ENCODE results near the gene ACTR1B.
"Not testable (repeated sequence)": the region's sequence is repeated elsewhere in the genome, so short reads cannot be mapped to it uniquely, and the experiment has no call there.

The ACTR1B gene

GRCh38 chr2:97653874-97654273 is 10.0 kb downstream of the ACTR1B start:
- TF ChIP-seq POU2F2 (IDR thresholded peaks at IDR 0.05; ENCODE audit: low read depth, low read length) (no peak), POLR2AphosphoS5 (IDR thresholded peaks at IDR 0.05; ENCODE audit: low read depth, low read length) (peak; percentile 28; the same call in 1 of the 2 replicates), TAF1 (IDR thresholded peaks at IDR 0.05; ENCODE audit: low read depth, low read length) (no peak)
- no peak for FAIRE-seq
- DNase-seq (ENCODE audit: insufficient read length, low spot score) = no peak

GRCh38 chr2:97653473-97653872 is 10.4 kb downstream of the ACTR1B start:
- TF ChIP-seq TAF1 (IDR thresholded peaks at IDR 0.05; ENCODE audit: low read depth, low read length) (no peak), POLR2A (IDR thresholded peaks at IDR 0.05; ENCODE audit: low read depth, low read length) (no peak), PAX5 (IDR thresholded peaks at IDR 0.05; ENCODE audit: insufficient read depth, low read length, severe bottlenecking) (no peak), POU2F2 (IDR thresholded peaks at IDR 0.05; ENCODE audit: low read depth, low read length) (no peak), SPI1 (IDR thresholded peaks at IDR 0.05; ENCODE audit: low read depth, low read length) (0 out of 2 replicates have a peak, but pooled peaks have one; percentile 3)
- DNase-seq (ENCODE audit: insufficient read length, low spot score) (no peak), FAIRE-seq (no peak)

- DNase-seq (ENCODE audit: insufficient read length, low spot score) = no peak
- TF ChIP-seq POU2F2 (IDR thresholded peaks at IDR 0.05; ENCODE audit: low read depth, low read length) (no peak), TAF1 (IDR thresholded peaks at IDR 0.05; ENCODE audit: low read depth, low read length) (no peak), PAX5 (IDR thresholded peaks at IDR 0.05; ENCODE audit: insufficient read depth, low read length, severe bottlenecking) (no peak)
- no peak for FAIRE-seq
Observed at GRCh38 chr2:97651114-97651513, 12.7 kb downstream of the ACTR1B start.

GRCh38 chr2:97646977-97647376 is 16.9 kb downstream of the ACTR1B start:
- no peak for FAIRE-seq
- TF ChIP-seq SPI1 (IDR thresholded peaks at IDR 0.05; ENCODE audit: low read depth, low read length) (no peak), POLR2A (IDR thresholded peaks at IDR 0.05; ENCODE audit: low read depth, low read length) (no peak), PAX5 (IDR thresholded peaks at IDR 0.05; ENCODE audit: insufficient read depth, low read length, severe bottlenecking) (no peak), POU2F2 (IDR thresholded peaks at IDR 0.05; ENCODE audit: low read depth, low read length) (no peak)
- DNase-seq (ENCODE audit: insufficient read length, low spot score) = no peak

GRCh38 chr2:97645695-97646629 is 17.9 kb downstream of the ACTR1B start, which contains the start of gene COX5B:
COX5B (plus strand) TSS chr2:97646062; CDS start chr2:97646087, 25 bp downstream.
- FAIRE-seq (peak; percentile 87), DNase-seq (ENCODE audit: insufficient read length, low spot score) (peak; percentile 98)
- TF ChIP-seq POLR2AphosphoS5 (IDR thresholded peaks at IDR 0.05; ENCODE audit: low read depth, low read length) (peak; percentile 92), PAX5 (IDR thresholded peaks at IDR 0.05; ENCODE audit: insufficient read depth, low read length, severe bottlenecking) (no peak), POLR2A (IDR thresholded peaks at IDR 0.05; ENCODE audit: low read depth, low read length) (peak; percentile 93), SPI1 (IDR thresholded peaks at IDR 0.05; ENCODE audit: low read depth, low read length) (peak; percentile 54), TAF1 (IDR thresholded peaks at IDR 0.05; ENCODE audit: low read depth, low read length) (peak; percentile 99)

- no peak for DNase-seq (ENCODE audit: insufficient read length, low spot score)
- FAIRE-seq = peak; percentile 28
- TF ChIP-seq PAX5 (IDR thresholded peaks at IDR 0.05; ENCODE audit: insufficient read depth, low read length, severe bottlenecking) (no peak), TAF1 (IDR thresholded peaks at IDR 0.05; ENCODE audit: low read depth, low read length) (no peak), SPI1 (IDR thresholded peaks at IDR 0.05; ENCODE audit: low read depth, low read length) (no peak), POU2F2 (IDR thresholded peaks at IDR 0.05; ENCODE audit: low read depth, low read length) (no peak), POLR2AphosphoS5 (IDR thresholded peaks at IDR 0.05; ENCODE audit: low read depth, low read length) (no peak), POLR2A (IDR thresholded peaks at IDR 0.05; ENCODE audit: low read depth, low read length) (no peak)
Observed at GRCh38 chr2:97645112-97645694, 18.6 kb downstream of the ACTR1B start.

GRCh38 chr2:97644023-97644717 is 19.7 kb downstream of the ACTR1B start:
- no peak for FAIRE-seq
- TF ChIP-seq PAX5 (IDR thresholded peaks at IDR 0.05; ENCODE audit: insufficient read depth, low read length, severe bottlenecking) (no peak), POLR2AphosphoS5 (IDR thresholded peaks at IDR 0.05; ENCODE audit: low read depth, low read length) (no peak), POU2F2 (IDR thresholded peaks at IDR 0.05; ENCODE audit: low read depth, low read length) (no peak), POLR2A (IDR thresholded peaks at IDR 0.05; ENCODE audit: low read depth, low read length) (no peak), TAF1 (IDR thresholded peaks at IDR 0.05; ENCODE audit: low read depth, low read length) (no peak), SPI1 (IDR thresholded peaks at IDR 0.05; ENCODE audit: low read depth, low read length) (no peak)
- no peak for DNase-seq (ENCODE audit: insufficient read length, low spot score)

GRCh38 chr2:97626049-97626430 is 37.8 kb downstream of the ACTR1B start:
- not testable (repeated sequence) for DNase-seq (ENCODE audit: insufficient read length, low spot score); FAIRE-seq

GRCh38 chr2:97625354-97626048 is 38.3 kb downstream of the ACTR1B start:
- not testable (repeated sequence) for FAIRE-seq; DNase-seq (ENCODE audit: insufficient read length, low spot score)

- not testable (repeated sequence) for DNase-seq (ENCODE audit: insufficient read length, low spot score); FAIRE-seq
Observed at GRCh38 chr2:97622976-97623375, 40.9 kb downstream of the ACTR1B start.

GRCh38 chr2:97620492-97620891 is 43.4 kb downstream of the ACTR1B start:
- not testable (repeated sequence) for FAIRE-seq; DNase-seq (ENCODE audit: insufficient read length, low spot score)

GRCh38 chr2:97618939-97619827 is 44.7 kb downstream of the ACTR1B start:
- DNase-seq (ENCODE audit: insufficient read length, low spot score); FAIRE-seq: not testable (repeated sequence)

Data from GM12891 (cell line).